Stimulated activated CD4-positive, alpha-beta T cell treated with anti-CD3 and anti-CD28 coated beads, Interleukin-15, amount 100 ng/mL, for 48 hours (primary cell): ENCODE measurements around the gene MRPL2.

Experiments used
- DNase-seq, 2 donors: peaks; one replicate each; pipeline ENCODE4 v3.0.0-alpha.2; 2020; ENCODE audit warnings: low read depth in 2 of 2

MRPL2 gene

GRCh38 chr6:43021270-43022047 lies 37.8 kb downstream of the MRPL2 start, which contains the start of gene RRP36:
Gene RRP36, plus strand, starts transcription at chr6:43021623. Its CDS starts 32 bp downstream, at chr6:43021655.
- DNase-seq = peak; percentile 31 to 51

GRCh38 chr6:43020847-43021246 lies 38.4 kb downstream of the MRPL2 start:
- DNase-seq = no peak

- no peak for DNase-seq
Measured at GRCh38 chr6:43020052-43020705, 39.1 kb downstream of the MRPL2 start.

GRCh38 chr6:43019152-43019551 lies 40.1 kb downstream of the MRPL2 start:
- no peak for DNase-seq

DNA sequence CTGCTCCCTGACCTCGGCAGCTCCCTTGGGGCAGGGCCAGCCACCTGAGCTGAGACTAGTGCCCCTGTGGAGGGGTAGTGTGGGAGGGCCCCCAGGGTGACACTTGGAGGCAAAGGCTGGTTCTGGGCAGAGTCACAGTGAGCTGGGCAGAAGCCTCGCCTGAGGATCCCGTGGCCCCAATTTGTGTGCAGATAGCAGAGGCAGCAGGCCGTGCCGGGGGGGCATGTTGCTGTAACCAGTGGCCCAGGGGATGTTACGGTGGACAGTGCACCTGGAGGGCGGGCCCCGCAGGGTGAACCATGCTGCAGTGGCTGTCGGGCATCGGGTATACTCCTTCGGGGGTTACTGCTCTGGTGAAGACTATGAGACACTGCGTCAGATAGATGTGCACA lies 42.3 kb downstream of the MRPL2 start:
- no peak for DNase-seq

DNA sequence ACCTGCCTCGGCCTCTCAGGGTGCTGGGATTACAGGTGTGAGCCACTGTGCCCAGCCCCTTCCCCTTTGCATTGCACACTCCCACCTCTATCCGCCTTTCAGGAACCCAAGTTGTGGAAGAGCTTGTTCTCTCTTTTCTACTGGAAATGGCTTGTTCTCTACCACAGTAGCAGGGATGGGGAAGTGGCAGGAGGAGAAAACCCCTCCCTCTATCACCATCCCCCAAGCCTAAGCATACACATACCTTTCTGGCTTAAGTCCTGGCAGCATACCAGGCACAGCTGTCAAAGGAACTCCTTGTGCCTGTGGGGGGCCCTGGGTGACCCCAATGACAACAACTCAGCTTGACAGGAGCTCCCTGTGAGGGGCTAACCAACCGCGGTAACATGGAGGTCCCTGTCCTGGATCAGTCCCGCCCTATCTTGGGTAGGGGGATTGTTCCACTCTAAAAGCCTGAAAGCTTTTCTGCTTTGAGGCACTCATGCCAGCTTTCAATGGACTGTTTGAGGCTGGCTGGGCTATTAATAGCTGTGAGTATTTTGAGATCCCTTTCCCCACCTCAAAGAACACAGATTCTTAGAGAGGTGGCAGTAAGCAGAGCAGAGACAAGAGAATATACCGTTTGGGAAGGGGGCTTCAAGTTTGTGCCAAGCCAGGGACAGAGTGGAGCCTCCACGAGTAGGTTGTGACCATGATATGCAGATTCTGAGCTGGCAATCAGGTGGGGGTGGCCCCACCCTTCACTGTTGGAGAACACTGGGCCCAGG lies 42.9 kb downstream of the MRPL2 start:
- DNase-seq = no peak

- DNase-seq = no peak
Measured at GRCh38 chr6:43014434-43014909, 44.8 kb downstream of the MRPL2 start.

GRCh38 chr6:43013843-43014433 lies 45.3 kb downstream of the MRPL2 start, which contains the start of the genes KLHDC3 and MEA1:
Gene KLHDC3, plus strand, starts transcription at chr6:43014249. Its CDS starts 2,944 bp downstream, at chr6:43017193.
Gene MEA1, minus strand, starts transcription at chr6:43013946. Its CDS starts 133 bp downstream, at chr6:43013813.
- peak; percentile 98 to 99 for DNase-seq

- DNase-seq = no peak
Measured at GRCh38 chr6:43013097-43013842, 46.0 kb downstream of the MRPL2 start.

- no peak for DNase-seq
Measured at GRCh38 chr6:43012364-43012763, 46.9 kb downstream of the MRPL2 start.

GRCh38 chr6:43011207-43011606 lies 48.0 kb downstream of the MRPL2 start:
- DNase-seq = no peak

GRCh38 chr6:43009124-43009523 lies 50.1 kb downstream of the MRPL2 start:
- peak in 1 of 2 donors; percentile 14 for DNase-seq

DNA sequence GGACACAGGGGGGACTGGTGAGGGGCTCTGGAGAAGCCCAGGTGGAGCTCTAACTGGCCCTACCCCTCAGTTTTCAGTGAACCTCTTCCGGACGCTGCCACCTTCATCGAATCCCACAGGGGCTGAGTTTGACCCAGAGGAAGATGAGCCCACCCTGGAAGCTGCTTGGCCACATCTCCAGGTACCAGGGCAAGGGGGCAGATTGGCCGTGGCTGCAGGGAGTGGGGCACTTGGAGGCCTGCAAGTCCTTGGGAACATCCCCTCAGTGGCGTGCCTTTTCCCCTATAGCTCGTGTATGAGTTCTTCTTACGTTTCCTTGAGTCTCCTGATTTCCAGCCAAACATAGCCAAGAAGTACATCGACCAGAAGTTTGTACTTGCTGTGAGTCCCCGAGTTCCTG lies 52.1 kb downstream of the MRPL2 start:
- no peak for DNase-seq

DNA sequence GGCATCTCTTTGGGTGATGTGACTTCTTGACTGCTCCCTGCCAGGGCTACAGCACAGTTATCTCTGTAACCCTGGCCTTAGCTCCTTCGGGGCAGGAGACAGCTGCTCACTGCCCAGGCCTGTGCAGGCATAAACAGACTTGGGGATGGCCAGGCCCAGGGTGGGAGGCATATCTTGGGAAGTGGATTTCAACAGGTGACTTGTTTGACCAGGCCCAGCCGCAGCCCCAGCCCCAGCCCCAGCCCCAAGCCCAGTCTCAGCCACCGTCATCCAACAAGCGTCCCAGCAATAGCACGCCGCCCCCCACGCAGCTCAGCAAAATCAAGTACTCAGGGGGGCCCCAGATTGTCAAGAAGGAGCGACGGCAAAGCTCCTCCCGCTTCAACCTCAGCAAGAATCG lies 53.0 kb downstream of the MRPL2 start:
- DNase-seq = no peak

GRCh38 chr6:43005844-43006243 lies 53.4 kb downstream of the MRPL2 start:
- DNase-seq = no peak
